IMR-90 (cell line): Measurements from ENCODE around the gene CKAP5. TPM values are rescaled to one million over a fixed set of nuclear protein-coding genes. Genes with fewer than 3 reads are reported as not detected.

ENCODE experiments used
- ATAC-seq: fragments of 200-7000 bp; cut with Tn5 transposase; 2 replicates; pipeline ENCODE4 v1.9.1; 2020; ENCODE audit warnings: low read depth, mild to moderate bottlenecking, moderate library complexity
- BruUV-seq: library from RNA; stranded (reverse); fragments of 400-500 nt; replicated peaks from 2 replicates; lab custom pipeline; 2021; lab: Mats Ljungman, UMichigan
- CTCF ChIA-PET: fragments of 300-600 bp; formaldehyde crosslinking; extraction: SDS; loops from one replicate; lab custom pipeline; 2021; ENCODE audit warnings: antibody characterized with exemption; lab: Yijun Ruan, JAX
- POLR2A ChIA-PET: fragments of 300-600 bp; sonication (Branson Sonifier 250); formaldehyde crosslinking; loops from one replicate; lab custom pipeline; 2022; ENCODE audit warnings: antibody characterized with exemption; ENCODE audit not compliant: unreplicated experiment; lab: Charles Lee
- DNase-seq: peaks from one replicate; pipeline ENCODE4 v3.0.0; 2013
- H2AFZ ChIP-seq: replicated peaks from 2 replicates; pipeline ENCODE3; 2013; ENCODE audit warnings: low read length, mild to moderate bottlenecking; ENCODE audit not compliant: poor library complexity
- H2AK5ac ChIP-seq: 2 replicates; pipeline ENCODE4 v1.6.1; 2013; ENCODE audit warnings: low read depth, low read length, inconsistent platforms
- H2AK9ac ChIP-seq: replicated peaks from 2 replicates; pipeline ENCODE3; 2013; ENCODE audit warnings: mild to moderate bottlenecking, low read depth, low read length, moderate library complexity; ENCODE audit not compliant: poor library complexity
- H2BK120ac ChIP-seq: 2 replicates; pipeline ENCODE4 v1.6.1; 2013; ENCODE audit warnings: low read depth, low read length, inconsistent platforms
- H2BK15ac ChIP-seq: 3 replicates; pipeline ENCODE4 v1.6.1; 2013; ENCODE audit warnings: low read depth, low read length, inconsistent platforms
- H2BK20ac ChIP-seq: 2 replicates; pipeline ENCODE4 v1.6.1; 2013; ENCODE audit warnings: low read depth, mild to moderate bottlenecking, inconsistent platforms, low read length, moderate library complexity
- H2BK5ac ChIP-seq: 2 replicates; pipeline ENCODE4 v1.6.1; 2013; ENCODE audit warnings: mild to moderate bottlenecking, low read depth, low read length, inconsistent platforms; ENCODE audit not compliant: poor library complexity, severe bottlenecking
- H3K14ac ChIP-seq: replicated peaks from 2 replicates; pipeline ENCODE4 v1.6.1; 2013; ENCODE audit warnings: low read depth, low read length, inconsistent platforms
- H3K18ac ChIP-seq: 2 replicates; pipeline ENCODE4 v1.6.1; 2013; ENCODE audit warnings: low read depth, low read length, control low read depth
- H3K23ac ChIP-seq: 2 replicates; pipeline ENCODE4 v1.6.1; 2013; ENCODE audit warnings: low read depth, low read length, inconsistent platforms
- H3K27ac ChIP-seq: 2 replicates; pipeline ENCODE4 v1.5.1; 2013; ENCODE audit warnings: mild to moderate bottlenecking, control low read depth, low read length; ENCODE audit not compliant: insufficient read depth
- H3K27me3 ChIP-seq: 2 replicates; pipeline ENCODE4 v1.6.1; 2013; ENCODE audit warnings: low read length; ENCODE audit not compliant: control insufficient read depth, insufficient read depth
- H3K36me3 ChIP-seq: 2 replicates; pipeline ENCODE4 v1.6.1; 2013; ENCODE audit warnings: low read length, mixed read lengths; ENCODE audit not compliant: control insufficient read depth, insufficient read depth
- H3K4ac ChIP-seq: 2 replicates; pipeline ENCODE4 v1.6.1; 2013; ENCODE audit warnings: low read depth, low read length, inconsistent platforms
- H3K4me1 ChIP-seq: 2 replicates; pipeline ENCODE4 v1.6.1; 2013; ENCODE audit warnings: low read length, mixed read lengths; ENCODE audit not compliant: control insufficient read depth, insufficient read depth
- H3K4me2 ChIP-seq: 2 replicates; pipeline ENCODE4 v1.6.1; 2013; ENCODE audit warnings: low read depth, mild to moderate bottlenecking, control low read depth, low read length, moderate library complexity
- H3K4me3 ChIP-seq: 2 replicates; pipeline ENCODE4 v1.5.1; 2013; ENCODE audit warnings: low read depth, mild to moderate bottlenecking, control low read depth, low read length, moderate library complexity; ENCODE audit not compliant: insufficient read depth
- H3K56ac ChIP-seq: 2 replicates; pipeline ENCODE4 v1.6.1; 2013; ENCODE audit warnings: low read length, inconsistent platforms; ENCODE audit not compliant: insufficient read depth; ENCODE audit errors: extremely low read depth
- H3K79me1 ChIP-seq, 2 experiments: 2 replicates each; pipeline ENCODE4 v1.6.1; 2013; ENCODE audit warnings: low read length in 2 of 2, inconsistent platforms in 1 of 2, low read depth in 1 of 2
- H3K9ac ChIP-seq: 2 replicates; pipeline ENCODE4 v1.6.1; 2013; ENCODE audit warnings: low read depth, low read length, control low read depth
- H3K9me1 ChIP-seq: 2 replicates; pipeline ENCODE4 v1.6.1; 2013; ENCODE audit warnings: low read length, inconsistent platforms; ENCODE audit not compliant: insufficient read depth
- H3K9me3 ChIP-seq: 2 replicates; pipeline ENCODE4 v1.6.1; 2013; ENCODE audit warnings: low read length; ENCODE audit not compliant: control insufficient read depth, insufficient read depth
- H4K20me1 ChIP-seq: 2 replicates; pipeline ENCODE4 v1.6.1; 2013; ENCODE audit warnings: low read length, inconsistent platforms; ENCODE audit not compliant: insufficient read depth
- H4K5ac ChIP-seq: 2 replicates; pipeline ENCODE4 v1.6.1; 2013; ENCODE audit warnings: mild to moderate bottlenecking, low read depth, low read length, control low read depth
- H4K8ac ChIP-seq, 2 experiments: 2 replicates each; pipeline ENCODE4 v1.6.1; 2013; ENCODE audit warnings: low read depth in 2 of 2, low read length in 2 of 2, control low read depth in 1 of 2, inconsistent platforms in 1 of 2
- H4K91ac ChIP-seq: 2 replicates; pipeline ENCODE4 v1.6.1; 2013; ENCODE audit warnings: low read depth, low read length, inconsistent platforms; ENCODE audit not compliant: insufficient read depth
- BHLHE40 ChIP-seq: fragments of 150-350 bp; IDR thresholded peaks from 2 replicates; pipeline ENCODE4 v1.6.1; 2016; ENCODE audit warnings: mild to moderate bottlenecking, low read depth, low read length
- CEBPB ChIP-seq: IDR thresholded peaks from 2 replicates; pipeline ENCODE4 v1.6.1; 2012; ENCODE audit warnings: low read depth, low read length, improper control_type of control experiment
- CHD1 ChIP-seq: IDR thresholded peaks from 2 replicates; pipeline ENCODE4 v1.6.1; 2012; ENCODE audit warnings: low read depth, low read length, improper control_type of control experiment
- FOS ChIP-seq: fragments of 150-350 bp; IDR thresholded peaks from 2 replicates; pipeline ENCODE4 v1.6.1; 2016; ENCODE audit warnings: low read depth, low read length
- MAFK ChIP-seq: IDR thresholded peaks from 2 replicates; pipeline ENCODE4 v1.6.1; 2012; ENCODE audit warnings: low read depth, low read length, improper control_type of control experiment
- MAZ ChIP-seq: IDR thresholded peaks from 2 replicates; pipeline ENCODE4 v1.6.1; 2012; ENCODE audit warnings: low read depth, mild to moderate bottlenecking, low read length, improper control_type of control experiment, moderate library complexity, borderline replicate concordance
- MXI1 ChIP-seq: IDR thresholded peaks from 2 replicates; pipeline ENCODE4 v1.6.1; 2012; ENCODE audit warnings: low read depth, mild to moderate bottlenecking, low read length, moderate library complexity, borderline replicate concordance
- NFE2L2 ChIP-seq: fragments of 150-350 bp; IDR thresholded peaks from 2 replicates; pipeline ENCODE4 v1.6.1; 2016; ENCODE audit warnings: low read depth, mild to moderate bottlenecking, low read length
- POLR2A ChIP-seq: IDR thresholded peaks from 2 replicates; pipeline ENCODE4 v1.6.1; 2012; ENCODE audit warnings: mild to moderate bottlenecking, low read depth, low read length
- RAD21 ChIP-seq: IDR thresholded peaks from 2 replicates; pipeline ENCODE4 v1.6.1; 2012; ENCODE audit warnings: low read length, improper control_type of control experiment
- RFX5 ChIP-seq: IDR thresholded peaks from 2 replicates; pipeline ENCODE4 v1.8.0; 2012; ENCODE audit warnings: low read depth, mild to moderate bottlenecking, low read length, moderate library complexity
- SMC3 ChIP-seq: fragments of 150-350 bp; IDR thresholded peaks from 2 replicates; pipeline ENCODE4 v1.6.1; 2016; ENCODE audit warnings: low read depth, mild to moderate bottlenecking, antibody characterized with exemption, low read length, moderate library complexity
- WGBS, 2 experiments: methylation state at CpG; one replicate each; pipeline versions ENCODE4 v1.1.5 to v1.1.7; 2013; ENCODE audit warnings: missing lambda C conversion rate in 2 of 2; ENCODE audit not compliant: insufficient read length in 1 of 2; ENCODE audit errors: extremely low coverage in 2 of 2; 5-methylcytosine and 5-hydroxymethylcytosine counted together
- dilution Hi-C: fragments of 300-500 bp; cut with HindIII; formaldehyde crosslinking; loops from one replicate; pipeline ENCODE4 v1.14.3; 2018; ENCODE audit warnings: low sequenced_read_pairs; ENCODE audit not compliant: unreplicated experiment
- in situ Hi-C: fragments of 300-500 bp; cut with MboI; formaldehyde crosslinking; loops from 3 replicates; pipeline ENCODE4 v1.14.3; 2019; ENCODE audit warnings: low sequenced_read_pairs, inconsistent platforms, mixed read lengths
- intact Hi-C: fragments of 100-400 bp; cut with micrococcal nuclease; formaldehyde crosslinking; loops from 2 replicates; pipeline ENCODE4 v1.10.0; 2022
- polyA plus RNA-seq, 3 experiments: library from polyadenylated mRNA; depleted of rRNA; stranded (reverse); fragments of >200 nt; gene quantifications; 2 replicates each; pipeline ENCODE4 v1.2.3, GENCODE V29; 2012; ENCODE audit warnings: low replicate concordance in 1 of 3
- total RNA-seq: library from RNA; depleted of rRNA; stranded (reverse); fragments of >200 nt; gene quantifications from 2 replicates; pipeline ENCODE4 v1.2.3, GENCODE V29; 2012
- TF ChIP-seq, protein P1 (sequence below): fragments of 150-350 bp; IDR thresholded peaks from 2 replicates; pipeline ENCODE4 v1.6.1; 2016; ENCODE audit warnings: low read depth, mild to moderate bottlenecking, low read length, moderate library complexity, borderline replicate concordance
- TF ChIP-seq, protein P2 (sequence below): fragments of 150-350 bp; IDR thresholded peaks from 2 replicates; pipeline ENCODE4 v1.6.1; 2017; ENCODE audit warnings: mild to moderate bottlenecking, antibody characterized with exemption, low read length, low read depth
- TF ChIP-seq, protein P3 (sequence below): conservative IDR thresholded peaks from 2 replicates; pipeline ENCODE4 v1.5.1; 2012; ENCODE audit warnings: mild to moderate bottlenecking, low read depth, low read length, improper control_type of control experiment

The CKAP5 gene
- total and polyA plus RNA-seq, 2 of the 4 experiments (the other 2 are of a cell fraction) = 59.5 to 79.2 TPM

DNA sequence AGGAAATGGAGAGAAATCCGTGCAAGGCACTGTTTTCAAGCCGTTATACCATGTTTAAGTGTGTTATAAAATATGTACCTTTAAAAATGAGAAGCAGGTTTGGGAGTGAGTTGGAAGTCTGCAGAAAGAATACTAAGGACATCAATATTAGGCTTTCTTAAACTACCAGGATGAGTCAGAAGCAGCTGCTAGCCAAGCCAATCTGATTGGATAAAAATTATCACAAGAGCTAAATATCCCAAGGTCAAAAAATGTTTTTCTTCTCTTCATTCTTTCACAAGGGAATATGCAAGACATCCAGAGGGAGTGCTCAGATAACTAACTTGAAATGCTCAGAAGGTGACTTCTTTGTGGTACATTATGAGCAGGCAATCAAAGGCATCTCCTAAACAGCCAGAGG is 19.3 kb upstream of the CKAP5 start:
- H3K18ac ChIP-seq = no peak overlapping the region; the same call in 1 of the 2 replicates
- no peak overlapping the region for H3K4me3 ChIP-seq
- peak overlapping the region; percentile 47 for H2AK9ac ChIP-seq
- no peak overlapping the region for H2AK5ac ChIP-seq
- H3K9ac ChIP-seq = no peak overlapping the region
- CTCF ChIA-PET = interaction anchor here (0.6 to 1.5 kb wide), 7 partner anchors 9 to 429 kb away, joined by 3 to 6 read pairs (median 4); no protein-coding TSS in a partner anchor
- H3K36me3 ChIP-seq = peaks cover 4% of the 10 kb centered on the region
- in situ Hi-C loops = no loop called here
- peak overlapping the region; percentile 34; the same call in 1 of the 2 replicates for H4K91ac ChIP-seq
- no peak overlapping the region for H3K56ac ChIP-seq
- H2BK20ac ChIP-seq = peak overlapping the region; percentile 18; the same call in 1 of the 2 replicates
- no peaks in the 10 kb centered on the region; a peak in 1 of 4 replicates for H3K79me1 ChIP-seq
- H3K27ac ChIP-seq = peak overlapping the region; percentile 54; the same call in 1 of the 2 replicates
- no peak overlapping the region; the same call in 1 of the 2 replicates for H4K5ac ChIP-seq
- H2AFZ ChIP-seq = peak overlapping the region; percentile 46
- no CpG with 5 or more reads among the region's 2 CpGs for WGBS, 2 experiments
- no peak overlapping the region for H3K14ac ChIP-seq
- H3K23ac ChIP-seq = no peak overlapping the region
- dilution Hi-C loops = no loop called here
- peak overlapping the region; percentile 52; the same call in 1 of the 2 replicates for H3K4me2 ChIP-seq
- no TSS peak for BruUV-seq
- no peaks in the 10 kb centered on the region for H3K27me3 ChIP-seq
- H4K8ac ChIP-seq = peak overlapping the region in 1 of 2 experiments; percentile 66; a peak in 1 of 4 replicates
- H3K4ac ChIP-seq = 0 out of 2 replicates have a peak overlapping the region, but pooled peaks have one; percentile 29
- DNase-seq = peak; percentile 93
- POLR2A ChIA-PET = interaction anchor here (0.6 kb wide), 1 partner anchor 13 kb away, joined by 4 read pairs; no protein-coding TSS in a partner anchor
- no peak overlapping the region for H2BK5ac ChIP-seq
- peaks cover 3% of the 10 kb centered on the region; the same call in 1 of the 2 replicates for H3K9me3 ChIP-seq
- H2BK15ac ChIP-seq = peak overlapping the region; percentile 29; the same call in 1 of the 3 replicates
- H2BK120ac ChIP-seq = peak overlapping the region; percentile 57
- intact Hi-C loops = no loop called here
- H3K9me1 ChIP-seq = peaks cover 4% of the 10 kb centered on the region; the same call in 1 of the 2 replicates
- H4K20me1 ChIP-seq = no peaks in the 10 kb centered on the region
- H3K4me1 ChIP-seq = peaks cover 6% of the 10 kb centered on the region
- peak; percentile 95 for ATAC-seq
- TF ChIP-seq RAD21 (no peak), FOS (peak; percentile 26; the same call in 1 of the 2 replicates), MAZ (no peak), CEBPB (0 out of 2 replicates have a peak, but pooled peaks have one; percentile 16), RFX5 (no peak), MXI1 (no peak), POLR2A (no peak), SMC3 (no peak), NFE2L2 (no peak), BHLHE40 (no peak), CHD1 (no peak), MAFK (no peak)
- TF ChIP-seq, protein P1, sequence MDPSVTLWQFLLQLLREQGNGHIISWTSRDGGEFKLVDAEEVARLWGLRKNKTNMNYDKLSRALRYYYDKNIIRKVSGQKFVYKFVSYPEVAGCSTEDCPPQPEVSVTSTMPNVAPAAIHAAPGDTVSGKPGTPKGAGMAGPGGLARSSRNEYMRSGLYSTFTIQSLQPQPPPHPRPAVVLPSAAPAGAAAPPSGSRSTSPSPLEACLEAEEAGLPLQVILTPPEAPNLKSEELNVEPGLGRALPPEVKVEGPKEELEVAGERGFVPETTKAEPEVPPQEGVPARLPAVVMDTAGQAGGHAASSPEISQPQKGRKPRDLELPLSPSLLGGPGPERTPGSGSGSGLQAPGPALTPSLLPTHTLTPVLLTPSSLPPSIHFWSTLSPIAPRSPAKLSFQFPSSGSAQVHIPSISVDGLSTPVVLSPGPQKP = no peak
- TF ChIP-seq, protein P2, sequence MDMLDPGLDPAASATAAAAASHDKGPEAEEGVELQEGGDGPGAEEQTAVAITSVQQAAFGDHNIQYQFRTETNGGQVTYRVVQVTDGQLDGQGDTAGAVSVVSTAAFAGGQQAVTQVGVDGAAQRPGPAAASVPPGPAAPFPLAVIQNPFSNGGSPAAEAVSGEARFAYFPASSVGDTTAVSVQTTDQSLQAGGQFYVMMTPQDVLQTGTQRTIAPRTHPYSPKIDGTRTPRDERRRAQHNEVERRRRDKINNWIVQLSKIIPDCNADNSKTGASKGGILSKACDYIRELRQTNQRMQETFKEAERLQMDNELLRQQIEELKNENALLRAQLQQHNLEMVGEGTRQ = peak; percentile 55
- TF ChIP-seq, protein P3, sequence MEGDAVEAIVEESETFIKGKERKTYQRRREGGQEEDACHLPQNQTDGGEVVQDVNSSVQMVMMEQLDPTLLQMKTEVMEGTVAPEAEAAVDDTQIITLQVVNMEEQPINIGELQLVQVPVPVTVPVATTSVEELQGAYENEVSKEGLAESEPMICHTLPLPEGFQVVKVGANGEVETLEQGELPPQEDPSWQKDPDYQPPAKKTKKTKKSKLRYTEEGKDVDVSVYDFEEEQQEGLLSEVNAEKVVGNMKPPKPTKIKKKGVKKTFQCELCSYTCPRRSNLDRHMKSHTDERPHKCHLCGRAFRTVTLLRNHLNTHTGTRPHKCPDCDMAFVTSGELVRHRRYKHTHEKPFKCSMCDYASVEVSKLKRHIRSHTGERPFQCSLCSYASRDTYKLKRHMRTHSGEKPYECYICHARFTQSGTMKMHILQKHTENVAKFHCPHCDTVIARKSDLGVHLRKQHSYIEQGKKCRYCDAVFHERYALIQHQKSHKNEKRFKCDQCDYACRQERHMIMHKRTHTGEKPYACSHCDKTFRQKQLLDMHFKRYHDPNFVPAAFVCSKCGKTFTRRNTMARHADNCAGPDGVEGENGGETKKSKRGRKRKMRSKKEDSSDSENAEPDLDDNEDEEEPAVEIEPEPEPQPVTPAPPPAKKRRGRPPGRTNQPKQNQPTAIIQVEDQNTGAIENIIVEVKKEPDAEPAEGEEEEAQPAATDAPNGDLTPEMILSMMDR = no peak
